Right renal pelvis (tissue), 4 donors: ENCODE data around the gene HTR3D. TPM values are rescaled to one million over a fixed set of nuclear protein-coding genes. Genes with fewer than 3 reads are reported as not detected.
"Not testable (repeated sequence)": the region's sequence is repeated elsewhere in the genome, so short reads cannot be mapped to it uniquely, and the experiment has no call there.

Source experiments
- DNase-seq, 4 donors: peaks; one replicate each; pipeline ENCODE4 v3.0.0-alpha.2; 2013; ENCODE audit warnings: low read depth in 4 of 4, low spot score in 3 of 4, missing footprints in 1 of 4
- polyA plus RNA-seq, 4 donors: library from polyadenylated mRNA; unstranded; fragments of 120-200 nt; gene quantifications; one replicate each; pipeline ENCODE4 v1.2.1, GENCODE V29; 2013; ENCODE audit not compliant: insufficient read length in 4 of 4

The HTR3D gene, protein sequence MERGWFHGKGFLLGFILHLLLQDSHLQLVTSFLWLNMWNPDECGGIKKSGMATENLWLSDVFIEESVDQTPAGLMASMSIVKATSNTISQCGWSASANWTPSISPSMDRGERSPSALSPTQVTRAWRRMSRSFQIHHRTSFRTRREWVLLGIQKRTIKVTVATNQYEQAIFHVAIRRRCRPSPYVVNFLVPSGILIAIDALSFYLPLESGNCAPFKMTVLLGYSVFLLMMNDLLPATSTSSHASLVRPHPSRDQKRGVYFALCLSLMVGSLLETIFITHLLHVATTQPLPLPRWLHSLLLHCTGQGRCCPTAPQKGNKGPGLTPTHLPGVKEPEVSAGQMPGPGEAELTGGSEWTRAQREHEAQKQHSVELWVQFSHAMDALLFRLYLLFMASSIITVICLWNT
- polyA plus RNA-seq, result not detected

- DNase-seq, result peak in 1 of 4 donors; percentile 49
Measured at GRCh38 chr3:184031187-184031792, at the start of gene HTR3D. Gene HTR3D, plus strand, starts transcription at chr3:184031742. Its CDS starts 0 bp downstream, at chr3:184031742.

DNA sequence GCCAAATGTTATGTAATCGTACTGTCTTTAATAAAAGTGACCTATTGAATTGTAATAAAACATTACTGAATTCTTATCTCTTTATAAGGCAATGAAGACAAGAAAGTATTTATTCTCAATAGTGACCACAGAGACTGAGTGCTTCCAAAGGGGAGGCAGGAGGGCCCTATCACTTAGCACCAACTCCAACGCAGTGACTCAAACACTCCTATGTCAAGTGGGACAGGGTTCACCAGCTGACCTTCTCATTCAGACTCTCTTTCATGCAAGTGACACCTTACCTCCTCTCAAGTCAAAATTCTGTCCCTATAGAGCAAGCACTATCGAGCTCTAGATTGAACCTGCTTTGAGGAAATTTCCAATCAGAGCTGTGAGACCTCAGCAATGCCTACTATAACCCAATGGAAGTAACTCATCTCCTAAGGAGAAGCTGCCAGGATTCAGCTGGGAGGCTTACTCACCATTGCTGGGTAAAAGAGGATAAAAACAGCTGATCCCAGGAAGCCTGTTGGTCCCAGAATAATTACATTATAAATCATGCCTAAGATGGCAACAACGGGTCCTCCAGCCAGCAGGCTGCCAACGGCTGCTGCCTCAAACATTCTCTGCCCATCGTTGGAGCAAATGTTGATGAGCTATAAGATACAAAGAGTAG, 49.4 kb upstream of the HTR3D start:
- no peak for DNase-seq

DNA sequence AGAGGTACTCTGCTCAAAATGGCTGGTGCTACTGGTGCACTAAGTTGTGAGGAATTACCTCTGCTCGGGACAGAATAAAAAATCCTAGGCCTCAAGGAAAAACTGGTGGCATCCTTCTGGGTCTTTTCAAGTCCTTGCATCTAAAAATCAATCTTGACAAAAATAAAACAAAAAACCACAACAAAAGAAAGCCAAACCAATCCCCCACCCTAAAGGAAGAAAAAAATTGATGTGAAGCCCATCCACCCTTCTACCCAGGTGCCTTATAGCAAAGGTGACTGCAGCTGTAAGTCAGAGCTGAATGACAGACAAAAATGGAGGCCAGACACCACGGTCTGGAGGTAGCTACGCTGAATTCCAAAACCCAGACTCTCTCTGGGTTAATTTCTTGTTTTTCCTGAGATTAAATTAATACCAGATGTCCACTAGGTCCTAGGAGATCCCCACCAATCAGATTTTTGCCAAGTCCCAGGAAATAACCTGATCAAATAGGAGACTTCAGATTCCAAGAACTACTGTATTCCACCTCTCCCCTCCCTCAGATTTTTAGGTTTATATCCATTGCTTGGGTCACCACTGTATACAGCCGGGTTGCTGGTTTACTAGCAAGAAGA, 47.3 kb upstream of the HTR3D start:
- no peak for DNase-seq

DNA sequence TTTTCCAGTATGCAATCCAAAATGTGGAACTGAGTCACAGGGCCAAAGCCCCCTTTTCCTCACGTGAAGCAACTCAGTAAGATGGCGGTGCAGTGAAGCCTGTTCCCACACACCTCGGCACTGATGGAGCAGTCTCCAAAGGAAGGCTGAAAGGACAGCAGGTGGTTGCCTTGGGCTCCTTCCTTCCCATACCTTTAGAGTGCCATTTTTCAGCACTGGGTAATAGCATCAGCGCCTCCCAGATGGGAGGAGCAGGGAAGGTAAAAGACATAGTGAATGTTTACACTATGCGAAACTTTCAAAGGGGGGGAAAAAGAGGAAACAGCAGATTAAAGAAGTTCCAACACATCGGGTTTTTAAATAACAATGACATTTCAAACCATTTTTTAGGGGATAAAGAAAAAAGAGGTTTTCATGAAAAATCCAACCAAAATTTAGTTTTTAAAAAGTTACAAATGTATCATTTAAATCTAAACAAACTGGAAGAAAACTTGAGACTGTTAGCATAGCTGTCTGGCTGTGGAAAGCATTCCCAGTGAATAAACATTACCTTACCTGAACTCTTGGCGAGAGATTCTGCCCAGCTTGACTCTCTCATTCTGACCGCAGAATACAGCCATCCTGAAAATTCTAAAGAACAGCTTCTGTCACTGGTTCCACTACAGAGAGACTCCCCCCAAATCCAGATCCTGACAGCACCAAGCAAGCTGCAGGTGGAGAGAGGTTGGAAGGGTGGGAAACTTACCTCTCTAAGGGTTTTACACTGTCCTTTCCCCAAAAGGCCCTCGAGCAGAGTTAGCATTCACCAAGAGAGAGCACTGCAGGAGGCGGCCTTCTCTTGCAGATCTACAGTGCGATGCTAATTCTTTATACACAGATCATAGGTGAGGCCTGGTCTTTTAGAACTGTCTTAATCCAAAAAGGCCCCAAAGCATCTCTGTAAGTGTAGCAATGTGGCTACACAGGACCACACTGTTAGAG, 46.5 kb upstream of the HTR3D start:
- DNase-seq, result no peak

- DNase-seq, result no peak
Measured at GRCh38 chr3:183987000-183987600, 44.4 kb upstream of the HTR3D start.

DNA sequence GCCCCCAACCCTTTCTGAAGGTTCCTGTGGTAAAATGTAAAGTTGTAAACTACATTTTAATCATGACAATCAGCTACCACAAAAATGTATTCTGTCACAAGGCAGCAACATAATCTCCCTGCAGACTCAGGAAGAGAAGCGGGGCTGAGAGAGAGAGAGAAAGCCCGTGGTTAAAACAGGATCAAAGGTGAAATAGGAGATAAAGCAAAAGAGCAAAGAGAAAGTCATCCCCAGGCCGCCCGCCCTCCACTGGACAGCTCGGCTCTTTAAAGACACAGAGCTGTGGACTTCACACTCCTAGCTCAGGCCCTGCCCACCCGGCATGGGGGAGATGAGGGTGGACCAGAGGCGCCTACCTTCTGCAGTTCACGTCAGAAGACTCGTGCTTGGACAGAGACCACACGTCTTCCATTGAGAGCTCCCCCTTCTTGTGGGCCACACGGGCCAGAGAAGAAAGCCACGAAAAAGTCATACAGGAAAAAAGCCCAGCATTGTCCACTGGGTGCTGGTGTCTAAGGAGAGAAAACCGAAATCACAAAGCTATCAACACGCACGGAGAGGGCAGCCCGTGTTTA, 43.2 kb upstream of the HTR3D start:
- no peak for DNase-seq

GRCh38 chr3:183991403-183991802, 40.1 kb upstream of the HTR3D start:
- no peak for DNase-seq

GRCh38 chr3:184001761-184002160, 29.8 kb upstream of the HTR3D start:
- DNase-seq, result no peak

- DNase-seq, result no peak
Measured at GRCh38 chr3:184002469-184002868, 29.1 kb upstream of the HTR3D start.

DNA sequence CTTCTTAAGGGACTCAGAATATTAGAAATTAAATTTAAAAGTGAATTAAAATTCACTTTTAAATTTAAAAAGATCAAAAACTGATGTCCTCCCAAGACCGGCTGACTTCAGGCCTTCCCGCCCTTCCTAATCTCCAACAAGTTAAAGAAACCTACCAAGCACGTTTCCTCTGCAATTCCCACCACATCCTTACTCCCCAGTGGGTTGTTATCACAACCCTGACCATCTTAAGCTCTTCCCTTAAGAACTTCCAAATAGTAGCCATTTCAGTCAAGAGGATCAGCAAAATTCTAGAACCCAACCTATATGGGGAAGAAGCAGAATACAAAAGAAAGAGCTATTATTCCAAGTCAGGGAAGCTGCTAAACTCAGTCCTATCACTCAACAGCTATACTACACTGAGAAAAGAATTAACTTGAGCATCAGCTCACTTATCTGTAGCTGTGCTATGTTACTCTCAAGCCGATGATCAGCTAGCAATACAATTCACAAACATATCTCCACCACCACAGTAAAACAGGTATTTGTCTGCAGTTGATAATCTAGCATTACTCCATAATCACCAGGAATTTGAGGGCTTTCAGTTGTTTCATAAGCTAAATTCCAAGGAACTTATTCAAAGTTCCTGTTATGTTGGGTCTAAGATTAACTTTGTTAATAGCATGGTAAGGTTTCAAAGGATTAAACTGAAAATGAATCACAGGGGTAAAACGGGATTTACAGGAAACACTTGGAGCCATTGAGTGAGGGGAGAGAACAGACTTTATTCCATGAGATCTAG, 28.2 kb upstream of the HTR3D start:
- DNase-seq, result no peak

GRCh38 chr3:184004476-184004875, 27.1 kb upstream of the HTR3D start:
- DNase-seq, result no peak

- DNase-seq, result peak in 3 of 4 donors; percentile 26 to 66 (median 40)
Measured at GRCh38 chr3:184005941-184006507, 25.5 kb upstream of the HTR3D start.

GRCh38 chr3:184007143-184007813, 24.3 kb upstream of the HTR3D start:
- not testable (repeated sequence) for DNase-seq

- no peak for DNase-seq
Measured at GRCh38 chr3:184008161-184008560, 23.4 kb upstream of the HTR3D start.

GRCh38 chr3:184011230-184011876, 20.2 kb upstream of the HTR3D start:
- no peak for DNase-seq

- no peak for DNase-seq
Measured at GRCh38 chr3:184011937-184012889, 19.3 kb upstream of the HTR3D start.
